WTC11 (cell line): Measurements from ENCODE around the gene PYM1.

Experiments
- ATF6 ChIP-seq: sonication (generic); formaldehyde crosslinking; IDR thresholded peaks from 2 replicates; pipeline ENCODE4 v1.8.1; 2023; ENCODE audit warnings: mild to moderate bottlenecking, missing genetic modification reagents
- CREM ChIP-seq: sonication (generic); formaldehyde crosslinking; IDR thresholded peaks from 2 replicates; pipeline ENCODE4 v1.8.1; 2022; ENCODE audit warnings: mild to moderate bottlenecking, missing genetic modification reagents, moderate library complexity
- FOXJ3 ChIP-seq: sonication (generic); formaldehyde crosslinking; IDR thresholded peaks from 2 replicates; pipeline ENCODE4 v1.9.0; 2021; ENCODE audit warnings: missing genetic modification reagents, mild to moderate bottlenecking, borderline replicate concordance
- NR2C2 ChIP-seq: sonication (generic); formaldehyde crosslinking; IDR thresholded peaks from 2 replicates; pipeline ENCODE4 v1.8.0; 2022; ENCODE audit warnings: mild to moderate bottlenecking, missing genetic modification reagents
- ZNF232 ChIP-seq: sonication (generic); formaldehyde crosslinking; IDR thresholded peaks from 2 replicates; pipeline ENCODE4 v1.8.0; 2022; ENCODE audit warnings: mild to moderate bottlenecking, missing genetic modification reagents
- TF ChIP-seq, protein P1 (sequence below): fragments of 200-600 bp; IDR thresholded peaks from 2 replicates; pipeline ENCODE4 v1.8.0; 2022; ENCODE audit warnings: antibody characterized with exemption
- TF ChIP-seq, protein P2 (sequence below): fragments of 250-450 bp; sonication (Bioruptor Pico); IDR thresholded peaks from 2 replicates; pipeline ENCODE4 v1.9.0; 2021; ENCODE audit warnings: mild to moderate bottlenecking
- TF ChIP-seq, protein P3 (sequence below): fragments of 250-450 bp; sonication (Bioruptor Pico); IDR thresholded peaks from 2 replicates; pipeline ENCODE4 v1.9.0; 2021; ENCODE audit warnings: mild to moderate bottlenecking

DNA sequence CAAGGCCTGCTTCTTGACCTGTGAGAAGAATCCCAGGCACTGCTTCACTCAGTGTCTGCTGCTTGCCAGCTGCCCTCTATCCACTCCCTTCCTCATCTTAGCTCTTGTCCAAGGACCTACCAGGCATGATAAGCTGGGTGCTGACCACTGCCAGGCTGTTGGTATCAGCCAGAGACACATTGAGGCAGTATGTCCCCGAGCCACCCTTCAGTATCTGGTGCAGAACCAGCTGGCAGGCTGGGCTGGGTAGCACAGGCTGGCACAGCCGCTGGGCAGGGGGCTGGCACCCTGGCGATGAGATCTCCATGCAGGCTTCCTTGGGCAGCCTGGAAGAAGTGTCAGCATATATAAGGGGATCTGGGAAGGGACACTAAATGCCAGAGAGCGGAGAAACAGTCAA lies 27.6 kb upstream of the PYM1 start:
- TF ChIP-seq NR2C2 (CRISPR knock-in tag) (no peak), CREM (no peak), ZNF232 (CRISPR knock-in tag) (no peak), FOXJ3 (CRISPR knock-in tag) (no peak), ATF6 (CRISPR knock-in tag) (no peak)
- TF ChIP-seq, protein P1, sequence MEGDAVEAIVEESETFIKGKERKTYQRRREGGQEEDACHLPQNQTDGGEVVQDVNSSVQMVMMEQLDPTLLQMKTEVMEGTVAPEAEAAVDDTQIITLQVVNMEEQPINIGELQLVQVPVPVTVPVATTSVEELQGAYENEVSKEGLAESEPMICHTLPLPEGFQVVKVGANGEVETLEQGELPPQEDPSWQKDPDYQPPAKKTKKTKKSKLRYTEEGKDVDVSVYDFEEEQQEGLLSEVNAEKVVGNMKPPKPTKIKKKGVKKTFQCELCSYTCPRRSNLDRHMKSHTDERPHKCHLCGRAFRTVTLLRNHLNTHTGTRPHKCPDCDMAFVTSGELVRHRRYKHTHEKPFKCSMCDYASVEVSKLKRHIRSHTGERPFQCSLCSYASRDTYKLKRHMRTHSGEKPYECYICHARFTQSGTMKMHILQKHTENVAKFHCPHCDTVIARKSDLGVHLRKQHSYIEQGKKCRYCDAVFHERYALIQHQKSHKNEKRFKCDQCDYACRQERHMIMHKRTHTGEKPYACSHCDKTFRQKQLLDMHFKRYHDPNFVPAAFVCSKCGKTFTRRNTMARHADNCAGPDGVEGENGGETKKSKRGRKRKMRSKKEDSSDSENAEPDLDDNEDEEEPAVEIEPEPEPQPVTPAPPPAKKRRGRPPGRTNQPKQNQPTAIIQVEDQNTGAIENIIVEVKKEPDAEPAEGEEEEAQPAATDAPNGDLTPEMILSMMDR: no peak
- TF ChIP-seq, protein P2, sequence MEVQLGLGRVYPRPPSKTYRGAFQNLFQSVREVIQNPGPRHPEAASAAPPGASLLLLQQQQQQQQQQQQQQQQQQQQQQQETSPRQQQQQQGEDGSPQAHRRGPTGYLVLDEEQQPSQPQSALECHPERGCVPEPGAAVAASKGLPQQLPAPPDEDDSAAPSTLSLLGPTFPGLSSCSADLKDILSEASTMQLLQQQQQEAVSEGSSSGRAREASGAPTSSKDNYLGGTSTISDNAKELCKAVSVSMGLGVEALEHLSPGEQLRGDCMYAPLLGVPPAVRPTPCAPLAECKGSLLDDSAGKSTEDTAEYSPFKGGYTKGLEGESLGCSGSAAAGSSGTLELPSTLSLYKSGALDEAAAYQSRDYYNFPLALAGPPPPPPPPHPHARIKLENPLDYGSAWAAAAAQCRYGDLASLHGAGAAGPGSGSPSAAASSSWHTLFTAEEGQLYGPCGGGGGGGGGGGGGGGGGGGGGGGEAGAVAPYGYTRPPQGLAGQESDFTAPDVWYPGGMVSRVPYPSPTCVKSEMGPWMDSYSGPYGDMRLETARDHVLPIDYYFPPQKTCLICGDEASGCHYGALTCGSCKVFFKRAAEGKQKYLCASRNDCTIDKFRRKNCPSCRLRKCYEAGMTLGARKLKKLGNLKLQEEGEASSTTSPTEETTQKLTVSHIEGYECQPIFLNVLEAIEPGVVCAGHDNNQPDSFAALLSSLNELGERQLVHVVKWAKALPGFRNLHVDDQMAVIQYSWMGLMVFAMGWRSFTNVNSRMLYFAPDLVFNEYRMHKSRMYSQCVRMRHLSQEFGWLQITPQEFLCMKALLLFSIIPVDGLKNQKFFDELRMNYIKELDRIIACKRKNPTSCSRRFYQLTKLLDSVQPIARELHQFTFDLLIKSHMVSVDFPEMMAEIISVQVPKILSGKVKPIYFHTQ (CRISPR knock-in tag): no peak
- TF ChIP-seq, protein P3, sequence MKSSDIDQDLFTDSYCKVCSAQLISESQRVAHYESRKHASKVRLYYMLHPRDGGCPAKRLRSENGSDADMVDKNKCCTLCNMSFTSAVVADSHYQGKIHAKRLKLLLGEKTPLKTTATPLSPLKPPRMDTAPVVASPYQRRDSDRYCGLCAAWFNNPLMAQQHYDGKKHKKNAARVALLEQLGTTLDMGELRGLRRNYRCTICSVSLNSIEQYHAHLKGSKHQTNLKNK (CRISPR knock-in tag): no peak
